GM15510 (cell line): ENCODE data around the gene BET1.

Experiments
- POLR2A ChIP-seq: IDR thresholded peaks from 3 replicates; pipeline ENCODE4 v1.6.1; 2011; ENCODE audit warnings: borderline replicate concordance; ENCODE audit not compliant: insufficient read length; ENCODE audit errors: extremely low read depth

Gene BET1

GRCh38 chr7:94030634-94031033 is 26.5 kb upstream of the BET1 start:
- no peak for TF ChIP-seq POLR2A

DNA sequence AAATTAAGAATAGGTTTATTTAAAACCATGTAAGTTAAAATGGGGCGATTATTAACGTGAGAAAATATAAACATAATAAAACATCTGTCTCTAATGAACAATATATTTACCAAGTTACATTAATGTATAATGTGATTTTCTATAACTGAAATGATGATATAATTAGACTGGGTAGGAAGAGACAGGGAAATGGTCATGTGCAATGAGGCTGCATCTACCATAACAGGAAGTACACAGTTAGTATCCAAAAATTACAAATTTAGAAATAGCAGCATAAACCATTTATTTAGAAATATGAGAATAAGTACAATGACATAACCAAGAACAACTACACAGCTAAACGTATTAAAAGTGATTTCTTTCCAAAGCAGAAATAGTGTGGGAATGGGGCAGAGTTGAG is 25.8 kb upstream of the BET1 start:
- no peak for TF ChIP-seq POLR2A

DNA sequence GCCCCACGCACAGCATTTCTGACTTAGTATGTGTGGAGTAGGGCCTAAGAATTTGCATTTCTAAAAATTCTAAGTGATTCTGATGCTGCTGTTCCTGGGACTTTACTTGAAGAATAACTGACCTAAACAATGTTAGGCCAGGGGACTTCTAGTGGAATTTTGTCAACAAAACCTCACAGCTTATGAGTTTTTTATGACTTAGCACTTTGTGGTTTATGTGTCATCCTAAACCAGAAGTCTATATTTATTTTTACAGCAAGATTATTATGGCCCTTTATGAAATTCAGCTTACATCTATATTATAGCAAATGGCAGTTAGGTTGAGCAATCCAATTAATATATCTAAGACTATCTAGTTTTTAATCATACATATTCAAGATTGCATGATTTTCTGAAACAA is 24.6 kb upstream of the BET1 start:
- TF ChIP-seq POLR2A, result no peak

DNA sequence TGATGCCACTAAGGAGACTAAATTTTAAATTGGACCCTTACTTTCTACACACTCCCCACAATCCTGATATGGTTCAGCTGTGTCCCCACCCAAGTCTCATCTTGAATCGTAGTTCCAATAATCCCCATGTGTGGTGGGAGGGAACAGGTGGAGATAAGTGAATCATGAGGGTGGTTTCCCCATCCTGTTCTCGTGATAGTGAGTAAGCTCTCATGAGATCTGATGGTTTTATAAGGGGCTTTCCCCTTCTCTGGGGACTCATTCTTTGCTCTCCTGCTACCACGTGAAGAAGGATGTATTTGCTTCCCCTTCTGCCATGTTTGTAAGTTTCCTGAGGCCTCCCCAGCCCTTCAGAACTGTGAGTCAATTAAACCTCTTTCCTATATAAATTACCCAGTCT is 18.4 kb upstream of the BET1 start:
- TF ChIP-seq POLR2A, result no peak

- no peak for TF ChIP-seq POLR2A
Measured at GRCh38 chr7:94016786-94017185, 12.6 kb upstream of the BET1 start.

GRCh38 chr7:94015538-94015937 is 11.4 kb upstream of the BET1 start:
- no peak for TF ChIP-seq POLR2A

GRCh38 chr7:94012746-94013145 is 8.6 kb upstream of the BET1 start:
- TF ChIP-seq POLR2A, result no peak

GRCh38 chr7:94011714-94012353 is 7.7 kb upstream of the BET1 start:
- TF ChIP-seq POLR2A, result no peak

GRCh38 chr7:94008537-94008936 is 4.4 kb upstream of the BET1 start:
- TF ChIP-seq POLR2A, result no peak

GRCh38 chr7:94005753-94006152 is 1.6 kb upstream of the BET1 start:
- TF ChIP-seq POLR2A, result no peak

GRCh38 chr7:94003446-94004023 is 620 bp downstream of the BET1 start:
- TF ChIP-seq POLR2A, result no peak

DNA sequence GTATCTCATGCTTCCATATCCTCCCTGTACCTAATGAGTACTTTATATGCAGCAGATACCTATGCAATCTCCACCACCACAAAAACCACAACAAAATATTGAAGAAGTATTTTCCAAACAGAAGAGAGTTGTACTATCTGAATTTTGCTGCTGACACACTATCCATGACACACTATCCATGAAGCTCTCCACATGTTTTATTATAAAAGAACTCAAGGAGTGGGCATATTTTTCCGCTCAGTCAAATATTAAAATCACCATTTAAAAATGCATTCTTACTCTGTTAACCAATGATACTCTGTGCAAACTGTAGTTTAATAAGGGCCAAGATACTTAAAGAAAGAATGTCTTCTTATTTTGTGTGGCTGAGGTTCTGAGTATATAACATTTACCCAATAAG is 2.8 kb downstream of the BET1 start:
- no peak for TF ChIP-seq POLR2A

GRCh38 chr7:93997868-93998267 is 6.3 kb downstream of the BET1 start:
- no peak for TF ChIP-seq POLR2A

GRCh38 chr7:93992421-93993110 is 11.6 kb downstream of the BET1 start:
- TF ChIP-seq POLR2A, result no peak

GRCh38 chr7:93987297-93987696 is 16.9 kb downstream of the BET1 start:
- TF ChIP-seq POLR2A, result no peak

GRCh38 chr7:93985101-93985500 is 19.1 kb downstream of the BET1 start:
- no peak for TF ChIP-seq POLR2A
